Omental fat pad (tissue), 4 donors: ENCODE measurements around the gene DAAM1. TPM values are rescaled to one million over a fixed set of nuclear protein-coding genes. Genes with fewer than 3 reads are reported as not detected.

Experiments
- ATAC-seq: fragments of 150-250 bp; one replicate; pipeline ENCODE4 v1.9.1; 2016; ENCODE audit warnings: mild to moderate bottlenecking, moderate library complexity; ENCODE audit not compliant: low FRiP score
- DNase-seq: peaks from one replicate; pipeline ENCODE4 v3.0.0-alpha.2; 2019; ENCODE audit warnings: low spot score
- total RNA-seq, 4 donors: library from RNA; depleted of rRNA; stranded (reverse); fragments of >200 nt; gene quantifications; one replicate each; pipeline ENCODE4 v1.1.0, GENCODE V29; 2016
- TF ChIP-seq, protein P1 (sequence below), 3 donors: fragments of 450-650 bp; IDR thresholded peaks; one replicate each; pipeline ENCODE4 v1.5.1; 2016 to 2017; ENCODE audit warnings: antibody characterized with exemption in 3 of 3, mild to moderate bottlenecking in 3 of 3, moderate library complexity in 2 of 3

Gene DAAM1
- total RNA-seq, 4 donors from 2014 or later: 49.8 to 73.6 (median 51.6) TPM

DNA sequence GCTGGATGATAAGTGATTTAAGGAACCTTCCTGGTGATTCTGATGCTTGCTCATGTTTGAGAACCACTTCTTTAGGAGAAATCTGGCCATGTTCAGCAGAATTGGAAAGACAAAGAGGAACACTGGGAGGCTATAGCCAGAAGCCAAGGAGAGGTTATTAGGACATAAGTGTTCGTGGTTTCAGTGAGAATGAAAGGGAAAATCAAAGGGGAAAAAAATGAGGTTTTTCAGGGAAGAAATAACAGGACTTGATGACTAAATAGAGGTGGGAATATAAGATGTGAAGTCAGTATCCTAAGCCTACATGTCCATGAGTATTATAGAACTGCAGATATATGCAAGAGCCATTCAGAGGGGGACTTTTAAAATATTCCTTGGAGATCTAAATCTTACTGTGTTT lies 95.6 kb downstream of the DAAM1 start:
- TF ChIP-seq, protein P1, sequence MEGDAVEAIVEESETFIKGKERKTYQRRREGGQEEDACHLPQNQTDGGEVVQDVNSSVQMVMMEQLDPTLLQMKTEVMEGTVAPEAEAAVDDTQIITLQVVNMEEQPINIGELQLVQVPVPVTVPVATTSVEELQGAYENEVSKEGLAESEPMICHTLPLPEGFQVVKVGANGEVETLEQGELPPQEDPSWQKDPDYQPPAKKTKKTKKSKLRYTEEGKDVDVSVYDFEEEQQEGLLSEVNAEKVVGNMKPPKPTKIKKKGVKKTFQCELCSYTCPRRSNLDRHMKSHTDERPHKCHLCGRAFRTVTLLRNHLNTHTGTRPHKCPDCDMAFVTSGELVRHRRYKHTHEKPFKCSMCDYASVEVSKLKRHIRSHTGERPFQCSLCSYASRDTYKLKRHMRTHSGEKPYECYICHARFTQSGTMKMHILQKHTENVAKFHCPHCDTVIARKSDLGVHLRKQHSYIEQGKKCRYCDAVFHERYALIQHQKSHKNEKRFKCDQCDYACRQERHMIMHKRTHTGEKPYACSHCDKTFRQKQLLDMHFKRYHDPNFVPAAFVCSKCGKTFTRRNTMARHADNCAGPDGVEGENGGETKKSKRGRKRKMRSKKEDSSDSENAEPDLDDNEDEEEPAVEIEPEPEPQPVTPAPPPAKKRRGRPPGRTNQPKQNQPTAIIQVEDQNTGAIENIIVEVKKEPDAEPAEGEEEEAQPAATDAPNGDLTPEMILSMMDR (IDR thresholded peaks at IDR 0.05): no peak
- ATAC-seq: no peak
- no peak for DNase-seq

DNA sequence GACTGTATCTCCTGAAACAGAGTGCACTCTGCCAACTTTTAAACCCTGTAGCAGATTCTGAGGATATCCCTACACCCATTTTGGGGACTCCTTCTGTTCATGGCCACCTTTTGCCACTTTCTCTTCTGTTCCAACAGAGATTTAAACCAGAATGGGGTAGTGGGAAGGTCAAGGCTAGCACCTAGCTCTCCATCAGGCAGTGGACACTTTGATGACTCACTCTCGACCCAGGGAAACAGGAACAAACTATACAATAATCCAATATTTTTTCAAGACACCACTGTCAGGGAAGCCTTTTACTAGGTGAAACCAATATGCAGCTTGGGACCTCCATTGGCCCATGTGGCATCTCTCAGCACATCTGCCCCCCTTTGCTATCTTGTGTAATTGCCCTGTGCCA lies 103.6 kb downstream of the DAAM1 start:
- DNase-seq: no peak
- no peak for ATAC-seq
- TF ChIP-seq, protein P1 (IDR thresholded peaks at IDR 0.05): no peak

DNA sequence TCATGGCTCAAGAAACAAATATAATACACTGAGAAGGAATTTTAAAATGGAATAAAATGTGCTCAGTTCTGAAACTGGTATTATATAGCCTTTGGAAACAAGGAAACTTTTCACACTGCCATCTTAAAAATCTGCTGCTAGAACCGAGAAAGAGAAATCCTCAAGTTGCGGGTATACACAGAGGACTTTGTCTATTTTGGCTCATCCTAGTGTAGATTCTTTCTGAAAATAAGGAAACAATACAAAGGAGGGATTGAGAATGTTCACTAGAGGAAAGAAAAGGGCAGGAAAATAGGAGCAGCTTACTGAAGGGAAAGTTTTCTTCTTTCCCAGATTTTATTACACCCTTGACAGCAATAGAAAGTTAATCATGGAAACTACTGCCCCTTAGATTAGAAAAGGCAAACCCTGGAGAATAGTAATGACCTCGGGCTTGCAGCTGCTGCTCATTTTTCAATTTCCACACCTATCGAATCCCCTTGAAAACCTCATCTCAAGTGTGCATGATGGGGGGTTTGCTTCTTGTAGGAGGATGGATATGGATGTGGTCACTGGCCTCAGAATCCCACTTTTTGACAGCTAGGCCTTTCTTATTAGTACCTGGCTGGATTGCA lies 104.6 kb downstream of the DAAM1 start:
- ATAC-seq (no peak), DNase-seq (no peak)
- TF ChIP-seq, protein P1 (IDR thresholded peaks at IDR 0.05): no peak

DNA sequence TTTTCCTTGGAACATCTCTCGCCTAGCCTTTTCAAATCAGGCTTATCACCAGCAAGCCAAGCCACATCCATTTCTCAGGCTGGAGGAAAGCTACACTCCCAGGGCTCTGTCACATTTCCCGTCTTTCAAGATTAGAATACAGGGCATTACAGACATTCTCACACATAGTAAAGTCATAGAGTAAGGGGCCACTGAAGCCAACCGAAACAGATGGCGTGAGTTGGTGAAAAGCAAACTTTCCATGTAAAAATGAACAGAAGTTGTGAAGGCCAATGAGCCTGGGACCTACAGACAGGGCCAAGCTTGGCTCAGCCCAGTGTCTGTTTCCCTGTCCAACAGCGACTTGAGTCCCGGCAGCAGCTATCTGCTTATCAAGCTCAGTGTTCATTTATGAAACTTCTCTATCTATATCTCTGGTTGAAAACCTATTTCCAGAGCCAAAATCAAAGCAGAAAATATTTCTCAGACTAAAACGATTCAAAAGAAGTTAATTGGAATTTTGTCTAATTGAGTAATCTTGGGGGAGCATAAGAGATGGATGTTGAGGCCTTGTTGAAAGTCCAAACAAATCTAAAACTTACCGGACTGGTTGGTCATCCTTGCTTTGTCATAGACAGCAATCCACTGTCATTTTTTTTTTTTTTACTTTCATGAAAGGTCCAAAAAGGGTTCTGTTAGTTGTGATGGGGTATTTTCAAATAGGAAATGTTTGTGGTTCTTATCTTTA lies 105.6 kb downstream of the DAAM1 start:
- ATAC-seq: no peak
- DNase-seq: no peak
- TF ChIP-seq, protein P1 (IDR thresholded peaks at IDR 0.05): no peak

DNA sequence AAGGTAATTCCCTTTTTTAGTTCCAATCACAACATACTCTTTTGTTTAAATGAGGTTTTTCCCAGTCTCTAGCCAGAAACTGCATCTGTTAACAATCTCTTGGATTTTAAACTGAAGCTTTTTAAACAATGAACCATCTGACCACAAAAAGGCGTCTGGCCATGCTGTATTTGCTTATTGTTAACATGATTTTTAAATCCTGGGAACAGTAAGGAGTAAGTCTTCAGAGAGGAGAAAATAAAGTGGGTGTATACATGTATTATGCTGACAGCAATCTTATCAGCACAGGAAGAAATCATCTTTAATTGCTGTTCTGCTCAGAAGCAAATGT lies 106.2 kb downstream of the DAAM1 start:
- ATAC-seq (no peak), DNase-seq (no peak)
- TF ChIP-seq, protein P1 (IDR thresholded peaks at IDR 0.05): no peak

DNA sequence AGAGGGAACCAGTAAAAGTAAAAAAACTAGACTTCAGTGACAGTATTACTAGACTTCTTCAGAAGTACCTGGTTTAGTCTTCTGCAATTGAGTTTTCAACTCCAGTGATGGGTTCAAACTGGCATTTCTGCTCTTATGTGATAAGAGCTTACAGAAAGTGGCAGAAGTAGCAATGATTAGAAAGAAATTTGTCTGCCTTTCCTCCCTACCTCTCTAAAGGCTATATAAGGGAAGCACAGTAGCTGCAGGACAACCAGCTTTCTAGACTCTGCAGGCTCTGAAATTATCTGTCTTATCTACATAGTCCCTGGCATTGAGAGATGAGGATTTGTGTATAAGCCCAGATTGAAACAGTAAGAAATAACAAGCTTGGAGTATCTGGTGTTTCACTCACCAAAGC lies 107.5 kb downstream of the DAAM1 start:
- no peak for DNase-seq
- TF ChIP-seq, protein P1 (IDR thresholded peaks at IDR 0.05): no peak
- no peak for ATAC-seq

DNA sequence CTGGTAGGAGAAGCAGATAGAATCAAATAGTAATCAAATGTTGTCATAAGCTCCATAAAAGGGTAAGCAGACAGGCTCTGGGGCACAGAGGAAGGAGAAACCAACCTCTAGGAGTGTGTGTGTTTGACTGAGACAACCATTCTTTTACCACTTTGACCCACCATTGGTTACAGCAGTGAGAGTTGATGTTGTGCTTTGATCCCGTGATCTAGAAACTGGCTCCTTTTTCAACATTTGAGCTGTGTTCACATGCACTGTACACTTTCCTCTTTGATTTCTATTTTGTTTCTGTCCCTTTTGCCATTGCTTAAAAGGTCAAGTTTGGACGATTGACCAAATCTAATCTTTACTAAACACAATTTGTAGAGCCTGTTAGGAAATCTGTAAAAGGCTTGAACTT lies 108.0 kb downstream of the DAAM1 start:
- DNase-seq: no peak
- TF ChIP-seq, protein P1 (IDR thresholded peaks at IDR 0.05): no peak
- ATAC-seq: no peak
